PC-3 (cell line): ENCODE results near the gene RAB29. TPM values are rescaled to one million over a fixed set of nuclear protein-coding genes. Genes with fewer than 3 reads are reported as not detected.

Experiments
- ATAC-seq: fragments of 200-7000 bp; cut with Tn5 transposase; 2 replicates; pipeline ENCODE4 v1.9.1; 2020; ENCODE audit warnings: mild to moderate bottlenecking, moderate library complexity
- BruUV-seq: library from RNA; stranded (reverse); fragments of 400-500 nt; replicated peaks from 2 replicates; lab custom pipeline; 2021; lab: Mats Ljungman, UMichigan
- CTCF ChIA-PET: fragments of 300-600 bp; sonication (Branson Sonifier 250); formaldehyde crosslinking; loops from one replicate; lab custom pipeline; 2022; ENCODE audit warnings: antibody characterized with exemption; lab: Charles Lee
- POLR2A ChIA-PET: fragments of 300-600 bp; sonication (Branson Sonifier 250); formaldehyde crosslinking; loops from one replicate; lab custom pipeline; 2022; ENCODE audit warnings: antibody characterized with exemption; ENCODE audit not compliant: unreplicated experiment; lab: Charles Lee
- DNase-seq: peaks from one replicate; pipeline ENCODE4 v3.0.0-alpha.2; 2015
- H2AFZ ChIP-seq: fragments of 300-600 bp; sonication (generic); 2 replicates; pipeline ENCODE4 v1.6.0; 2016; ENCODE audit warnings: antibody characterized with exemption, low read length
- H3F3A ChIP-seq: fragments of 300-600 bp; sonication (generic); one replicate; pipeline ENCODE4 v1.6.0; 2017; ENCODE audit warnings: antibody characterized with exemption, low read length, control low read depth, mild to moderate bottlenecking; ENCODE audit not compliant: unreplicated experiment
- H3K27ac ChIP-seq: fragments of 300-600 bp; sonication (generic); 2 replicates; pipeline ENCODE4 v1.5.1; 2016; ENCODE audit warnings: mild to moderate bottlenecking, low read length
- H3K27me3 ChIP-seq: fragments of 300-600 bp; sonication (generic); 2 replicates; pipeline ENCODE4 v1.6.1; 2016; ENCODE audit warnings: low read length, mixed read lengths
- H3K36me3 ChIP-seq: fragments of 300-600 bp; sonication (generic); 2 replicates; pipeline ENCODE4 v1.6.1; 2016; ENCODE audit warnings: low read depth, mixed run types, low read length, mixed read lengths
- H3K4me1 ChIP-seq: fragments of 300-600 bp; sonication (generic); 2 replicates; pipeline ENCODE4 v1.5.1; 2016; ENCODE audit warnings: low read length; ENCODE audit not compliant: insufficient read depth
- H3K4me2 ChIP-seq: fragments of 300-600 bp; sonication (generic); 2 replicates; pipeline ENCODE4 v1.6.0; 2016; ENCODE audit warnings: low read length
- H3K4me3 ChIP-seq: fragments of 300-600 bp; sonication (generic); 2 replicates; pipeline ENCODE4 v1.5.1; 2016; ENCODE audit warnings: mild to moderate bottlenecking, low read length, mixed read lengths
- H3K79me2 ChIP-seq: fragments of 300-600 bp; sonication (generic); 2 replicates; pipeline ENCODE4 v1.6.1; 2017; ENCODE audit warnings: low read length, mixed read lengths
- H3K9ac ChIP-seq: fragments of 300-600 bp; sonication (generic); 2 replicates; pipeline ENCODE4 v1.6.0; 2016; ENCODE audit warnings: mild to moderate bottlenecking, low read length
- H3K9me2 ChIP-seq: fragments of 300-600 bp; sonication (generic); replicated peaks from 2 replicates; pipeline ENCODE4 v1.6.1; 2016; ENCODE audit warnings: mixed run types, low read length, mixed read lengths
- H3K9me3 ChIP-seq: fragments of 300-600 bp; sonication (generic); 2 replicates; pipeline ENCODE4 v1.6.1; 2016; ENCODE audit warnings: low read length, mixed read lengths
- H4K20me1 ChIP-seq: fragments of 300-600 bp; sonication (generic); 2 replicates; pipeline ENCODE4 v1.6.1; 2016; ENCODE audit warnings: low read length, mixed read lengths
- EZH2 ChIP-seq: fragments of 300-600 bp; sonication (generic); IDR thresholded peaks from one replicate; pipeline ENCODE4 v1.6.1; 2017; ENCODE audit warnings: antibody characterized with exemption, mild to moderate bottlenecking, low read length; ENCODE audit not compliant: unreplicated experiment
- EZH2phosphoT487 ChIP-seq: fragments of 300-600 bp; sonication (generic); IDR thresholded peaks from 2 replicates; pipeline ENCODE4 v1.6.1; 2018; ENCODE audit warnings: mild to moderate bottlenecking, antibody characterized with exemption, low read length, borderline replicate concordance
- intact Hi-C: fragments of 100-400 bp; cut with micrococcal nuclease; formaldehyde crosslinking; loops from 2 replicates; pipeline ENCODE4 v1.9.0; 2023
- total RNA-seq: library from RNA; depleted of rRNA; stranded (reverse); fragments of >200 nt; gene quantifications from 2 replicates; pipeline ENCODE4 v1.2.3, GENCODE V29; 2014
- TF ChIP-seq, protein P1 (sequence below): fragments of 300-600 bp; sonication (generic); conservative IDR thresholded peaks from 2 replicates; pipeline ENCODE4 v1.5.1; 2017; ENCODE audit warnings: antibody characterized with exemption, low read depth, mild to moderate bottlenecking, low read length

RAB29 gene
- total RNA-seq, 1 experiment from 2014 or later: 7.4 TPM

DNA sequence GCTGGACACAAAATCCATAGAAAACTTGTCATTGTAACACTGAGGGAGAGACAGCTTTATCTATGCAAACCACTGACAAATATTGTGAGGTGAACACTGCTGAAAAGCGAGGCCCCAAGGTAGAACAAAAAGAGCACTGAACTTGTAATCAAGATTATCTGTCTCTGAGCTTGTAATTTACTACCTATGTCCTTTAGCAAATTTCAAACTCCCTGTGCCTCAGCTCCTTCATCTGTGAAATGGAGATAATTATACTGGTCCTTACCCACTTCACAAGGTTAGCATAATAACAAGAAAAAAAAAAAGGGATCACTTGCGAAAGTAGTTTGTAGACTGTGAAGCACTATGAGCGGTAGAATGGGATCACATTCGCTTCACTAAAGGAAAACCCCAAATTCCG is 20.4 kb downstream of the RAB29 start:
- ChIA-PET POLR2A (no interaction called here), CTCF (no interaction called here)
- H3K79me2 ChIP-seq: no peaks in the 10 kb centered on the region

DNA sequence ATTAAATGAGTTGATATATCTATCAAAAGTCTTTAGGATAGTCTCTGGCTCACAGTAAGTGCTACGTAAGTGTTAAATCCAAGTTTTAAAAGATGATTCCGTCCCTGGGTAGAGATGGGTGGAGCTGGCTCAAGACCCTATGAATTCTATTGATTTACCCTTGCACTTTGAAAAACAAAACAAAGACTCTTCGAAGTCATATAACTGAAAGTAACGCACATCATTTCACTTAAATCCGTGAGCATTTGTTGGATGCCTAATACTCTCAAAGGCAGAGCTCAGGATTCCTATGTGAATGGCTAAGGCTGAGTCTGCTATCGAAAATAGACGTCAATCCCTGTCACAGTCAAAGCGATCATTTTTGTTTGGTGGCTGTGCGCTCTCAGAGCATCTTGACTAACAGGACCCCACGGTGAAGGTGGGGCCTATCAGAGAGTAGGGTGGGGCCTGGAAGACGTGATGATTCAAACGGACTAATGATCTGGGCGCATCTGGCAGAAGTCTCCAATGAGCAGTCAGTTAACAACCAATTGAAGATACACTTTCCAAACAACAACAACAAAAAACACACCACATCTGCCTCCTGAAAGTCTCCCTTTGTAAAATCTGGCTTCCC is 24.1 kb downstream of the RAB29 start:
- intact Hi-C loops: no loop called here
- Histone ChIP-seq H3K27ac (no peak overlapping the region), H3K36me3 (peaks cover 16% of the 10 kb centered on the region; the same call in 1 of the 2 replicates), H3K27me3 (no peaks in the 10 kb centered on the region), H3K4me3 (no peak overlapping the region), H3K9me3 (no peaks in the 10 kb centered on the region), H2AFZ (peak overlapping the region; percentile 97), H3K4me1 (peaks cover 24% of the 10 kb centered on the region), H3F3A (no peaks in the 10 kb centered on the region), H3K9ac (peak overlapping the region; percentile 93; the same call in 1 of the 2 replicates), H3K9me2 (no peaks in the 10 kb centered on the region), H4K20me1 (peaks cover 30% of the 10 kb centered on the region), H3K79me2 (peaks cover 37% of the 10 kb centered on the region), H3K4me2 (peak overlapping the region; percentile 91; the same call in 1 of the 2 replicates)
- no TSS peak for BruUV-seq
- TF ChIP-seq EZH2: no peak
- no peak for TF ChIP-seq EZH2phosphoT487
- TF ChIP-seq, protein P1, sequence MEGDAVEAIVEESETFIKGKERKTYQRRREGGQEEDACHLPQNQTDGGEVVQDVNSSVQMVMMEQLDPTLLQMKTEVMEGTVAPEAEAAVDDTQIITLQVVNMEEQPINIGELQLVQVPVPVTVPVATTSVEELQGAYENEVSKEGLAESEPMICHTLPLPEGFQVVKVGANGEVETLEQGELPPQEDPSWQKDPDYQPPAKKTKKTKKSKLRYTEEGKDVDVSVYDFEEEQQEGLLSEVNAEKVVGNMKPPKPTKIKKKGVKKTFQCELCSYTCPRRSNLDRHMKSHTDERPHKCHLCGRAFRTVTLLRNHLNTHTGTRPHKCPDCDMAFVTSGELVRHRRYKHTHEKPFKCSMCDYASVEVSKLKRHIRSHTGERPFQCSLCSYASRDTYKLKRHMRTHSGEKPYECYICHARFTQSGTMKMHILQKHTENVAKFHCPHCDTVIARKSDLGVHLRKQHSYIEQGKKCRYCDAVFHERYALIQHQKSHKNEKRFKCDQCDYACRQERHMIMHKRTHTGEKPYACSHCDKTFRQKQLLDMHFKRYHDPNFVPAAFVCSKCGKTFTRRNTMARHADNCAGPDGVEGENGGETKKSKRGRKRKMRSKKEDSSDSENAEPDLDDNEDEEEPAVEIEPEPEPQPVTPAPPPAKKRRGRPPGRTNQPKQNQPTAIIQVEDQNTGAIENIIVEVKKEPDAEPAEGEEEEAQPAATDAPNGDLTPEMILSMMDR: no peak
- ChIA-PET POLR2A (no interaction called here), CTCF (no interaction called here)
- ATAC-seq (no peak), DNase-seq (no peak)

More for the DNA sequence above, 20.4 kb downstream of the RAB29 start:
- no peaks in the 10 kb centered on the region for H3K27me3 ChIP-seq
- no peaks in the 10 kb centered on the region for H3K9me3 ChIP-seq
- H3K9me2 ChIP-seq: no peaks in the 10 kb centered on the region
- no peak for ATAC-seq
- no peak overlapping the region for H3K4me2 ChIP-seq
- intact Hi-C loops: no loop called here
- H3K27ac ChIP-seq: no peak overlapping the region
- no peaks in the 10 kb centered on the region for H3F3A ChIP-seq
- H3K9ac ChIP-seq: no peak overlapping the region
- H2AFZ ChIP-seq: no peak overlapping the region
- no peaks in the 10 kb centered on the region for H4K20me1 ChIP-seq
- TF ChIP-seq, protein P1: no peak
- TF ChIP-seq EZH2: no peak
- TF ChIP-seq EZH2phosphoT487: no peak
- no peak overlapping the region for H3K4me3 ChIP-seq
- H3K4me1 ChIP-seq: peaks cover 4% of the 10 kb centered on the region; the same call in 1 of the 2 replicates
- no TSS peak for BruUV-seq
- no peaks in the 10 kb centered on the region for H3K36me3 ChIP-seq
- no peak for DNase-seq
